ENCODE data around the gene ZNF277. TPM values are rescaled to one million over a fixed set of nuclear protein-coding genes. Genes with fewer than 3 reads are reported as not detected.

Gene ZNF277
- total and polyA plus RNA-seq, 10 of the 15 experiments (the other 5 are each of a cell fraction or from before 2014, with no cell fraction given) = 10.6 to 33.9 (median 22.0) TPM

DNA sequence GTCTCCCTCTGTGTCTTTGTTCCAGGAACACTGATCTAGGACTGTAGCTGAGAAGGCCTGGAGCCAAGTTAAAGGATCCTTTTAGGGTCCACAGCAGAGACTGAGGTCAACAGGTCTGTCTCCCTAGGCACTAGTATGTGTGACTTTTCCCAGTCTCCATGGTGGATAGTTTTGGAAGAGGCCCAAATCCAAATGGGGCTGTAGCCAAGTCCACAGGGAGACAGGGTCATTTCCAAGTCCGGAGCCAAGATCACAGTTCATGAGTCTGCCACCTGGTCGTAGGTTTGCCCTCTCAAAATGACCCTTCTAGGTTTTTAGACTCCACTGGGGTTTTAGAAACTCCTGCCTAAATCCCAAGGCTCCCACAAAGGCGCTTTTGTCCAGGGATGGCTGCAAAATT is 16.8 kb downstream of the ZNF277 start (continued):
- TF ChIP-seq NFYA (IDR thresholded peaks at IDR 0.05; ENCODE audit: borderline replicate concordance, low read depth, low read length) = no peak

DNA sequence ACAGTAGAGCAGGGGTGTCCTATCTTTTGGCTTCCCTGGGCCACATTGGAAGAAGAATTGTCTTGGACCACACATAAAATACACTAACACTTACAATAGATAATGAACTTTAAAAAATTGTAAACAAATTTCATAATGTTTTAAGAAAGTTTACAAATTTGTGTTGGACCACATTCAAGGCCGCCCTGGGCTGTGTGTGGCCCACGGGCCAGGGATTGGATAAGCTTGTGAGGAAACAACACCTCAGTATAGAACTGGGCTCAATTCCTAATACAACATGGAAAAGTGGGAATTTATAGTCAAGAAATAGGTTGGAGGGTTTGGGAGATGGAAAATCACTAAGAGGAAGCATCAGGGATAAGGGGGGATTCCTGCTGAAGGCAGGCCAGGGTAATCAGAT is 17.7 kb downstream of the ZNF277 start:
- SMC1A ChIA-PET (ENCODE audit: uncharacterized antibody, unreplicated experiment) = interaction anchor here (1.3 kb wide), 1 partner anchor 67 kb away, joined by 4 read pairs; no protein-coding TSS in a partner anchor
- no peaks in the 10 kb centered on the region for H3K27me3 ChIP-seq (replicated peaks in 1 of 2; ENCODE audit: control insufficient read depth in 2 of 2, insufficient read depth in 2 of 2, low read length in 1 of 2)
- H2AFZ ChIP-seq (ENCODE audit: control insufficient read depth, low read depth, low read length) = no peak overlapping the region
- BruUV-seq (replicated peaks) = no TSS peak
- no peak overlapping the region for H3K4me2 ChIP-seq (ENCODE audit: control insufficient read depth, insufficient read depth)
- H3K4me1 ChIP-seq (ENCODE audit: control insufficient read depth, insufficient read depth, low read length) = no peaks in the 10 kb centered on the region
- TF ChIP-seq NR2C2 (IDR thresholded peaks at IDR 0.05; ENCODE audit: borderline replicate concordance, control insufficient read depth, insufficient read length, low read depth) (no peak), KLF5 (IDR thresholded peaks at IDR 0.05; ENCODE audit: partially characterized antibody) (no peak)
- TF ChIP-seq, protein P1, sequence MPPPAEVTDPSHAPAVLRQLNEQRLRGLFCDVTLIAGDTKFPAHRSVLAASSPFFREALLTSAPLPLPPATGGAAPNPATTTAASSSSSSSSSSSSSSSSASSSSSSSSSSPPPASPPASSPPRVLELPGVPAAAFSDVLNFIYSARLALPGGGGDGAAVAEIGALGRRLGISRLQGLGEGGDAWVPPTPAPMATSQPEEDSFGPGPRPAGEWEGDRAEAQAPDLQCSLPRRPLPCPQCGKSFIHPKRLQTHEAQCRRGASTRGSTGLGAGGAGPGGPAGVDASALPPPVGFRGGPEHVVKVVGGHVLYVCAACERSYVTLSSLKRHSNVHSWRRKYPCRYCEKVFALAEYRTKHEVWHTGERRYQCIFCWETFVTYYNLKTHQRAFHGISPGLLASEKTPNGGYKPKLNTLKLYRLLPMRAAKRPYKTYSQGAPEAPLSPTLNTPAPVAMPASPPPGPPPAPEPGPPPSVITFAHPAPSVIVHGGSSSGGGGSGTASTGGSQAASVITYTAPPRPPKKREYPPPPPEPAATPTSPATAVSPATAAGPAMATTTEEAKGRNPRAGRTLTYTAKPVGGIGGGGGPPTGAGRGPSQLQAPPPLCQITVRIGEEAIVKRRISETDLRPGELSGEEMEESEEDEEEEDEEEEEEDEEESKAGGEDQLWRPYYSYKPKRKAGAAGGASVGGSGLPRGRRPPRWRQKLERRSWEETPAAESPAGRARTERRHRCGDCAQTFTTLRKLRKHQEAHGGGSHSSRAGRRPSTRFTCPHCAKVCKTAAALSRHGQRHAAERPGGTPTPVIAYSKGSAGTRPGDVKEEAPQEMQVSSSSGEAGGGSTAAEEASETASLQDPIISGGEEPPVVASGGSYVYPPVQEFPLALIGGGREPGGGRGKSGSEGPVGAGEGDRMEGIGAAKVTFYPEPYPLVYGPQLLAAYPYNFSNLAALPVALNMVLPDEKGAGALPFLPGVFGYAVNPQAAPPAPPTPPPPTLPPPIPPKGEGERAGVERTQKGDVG (CRISPR knock-in tag; IDR thresholded peaks at IDR 0.05) = no peak
- H3K9me3 ChIP-seq (replicated peaks; ENCODE audit: control insufficient read depth, insufficient read depth, low read length) = peaks cover 1% of the 10 kb centered on the region; the same call in 1 of the 3 replicates
- FAIRE-seq (no peak), ATAC-seq (no peak), DNase-seq (ENCODE audit: low read depth, low spot score) (no peak)
- no peaks in the 10 kb centered on the region for H4K20me1 ChIP-seq (ENCODE audit: control insufficient read depth, insufficient read depth)
- H3K36me3 ChIP-seq (ENCODE audit: control insufficient read depth in 2 of 2, insufficient read depth in 2 of 2, low read length in 1 of 2) = no peaks in the 10 kb centered on the region
- no peaks in the 10 kb centered on the region; the same call in 1 of the 2 replicates for H3K79me2 ChIP-seq (ENCODE audit: control insufficient read depth, insufficient read depth, low read length)
- H3K9ac ChIP-seq (ENCODE audit: control insufficient read depth, insufficient read depth, low read length) = no peak overlapping the region
- POLR2A ChIA-PET = interaction anchor here (0.7 kb wide), 1 partner anchor 32 kb away, joined by 3 read pairs; no protein-coding TSS in a partner anchor
- H3K27ac ChIP-seq (ENCODE audit: control insufficient read depth, insufficient read depth) = no peak overlapping the region
- CTCF ChIA-PET = no interaction called here
- in situ Hi-C loops (cut with MboI) = no loop called here
- RAD21 ChIA-PET (ENCODE audit: unreplicated experiment) = no interaction called here
- 95% methylated on average over 2 of the region's 2 CpGs for WGBS (ENCODE audit: insufficient coverage, insufficient replicate concordance, low lambda C conversion rate, missing lambda C conversion rate)
- H3K4me3 ChIP-seq = no peak overlapping the region
- intact Hi-C loops (cut with micrococcal nuclease; ENCODE audit: unreplicated experiment) = no loop called here
